NCI-H187 (cell line): ENCODE measurements around the gene MINK1.

Experiments used
- DNase-seq, 2 experiments: peaks; one replicate each; lab custom pipeline; 2025; lab: John Stamatoyannopoulos, UW

Gene MINK1

GRCh38 chr17:4933646-4934045 lies 100.5 kb downstream of the MINK1 start:
- DNase-seq, result no peak

- DNase-seq, result no peak
Observed at GRCh38 chr17:4934173-4934979, 101.2 kb downstream of the MINK1 start.

GRCh38 chr17:4935650-4936049 lies 102.5 kb downstream of the MINK1 start:
- DNase-seq, result no peak

DNA sequence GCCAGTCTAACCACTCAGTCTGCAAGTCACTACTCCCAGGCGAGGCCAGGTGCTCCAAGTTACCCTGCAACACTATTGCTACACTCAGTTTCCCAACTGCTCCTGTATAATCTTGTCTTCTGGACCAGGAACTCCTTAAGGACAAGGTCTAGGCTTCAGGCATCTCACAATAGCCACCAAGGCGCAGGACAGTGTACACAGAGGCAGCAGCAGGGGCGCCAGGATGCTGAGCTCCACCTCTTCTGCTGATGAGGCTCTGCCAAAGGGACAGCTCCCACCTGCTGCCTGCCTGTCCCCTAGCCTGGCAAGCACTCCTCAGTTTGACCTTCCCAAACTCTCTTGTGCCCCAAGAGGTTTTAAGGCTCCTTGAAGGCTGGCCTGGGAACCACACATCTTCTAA lies 103.3 kb downstream of the MINK1 start:
- DNase-seq, result no peak

GRCh38 chr17:4937553-4937952 lies 104.4 kb downstream of the MINK1 start:
- DNase-seq, result no peak

DNA sequence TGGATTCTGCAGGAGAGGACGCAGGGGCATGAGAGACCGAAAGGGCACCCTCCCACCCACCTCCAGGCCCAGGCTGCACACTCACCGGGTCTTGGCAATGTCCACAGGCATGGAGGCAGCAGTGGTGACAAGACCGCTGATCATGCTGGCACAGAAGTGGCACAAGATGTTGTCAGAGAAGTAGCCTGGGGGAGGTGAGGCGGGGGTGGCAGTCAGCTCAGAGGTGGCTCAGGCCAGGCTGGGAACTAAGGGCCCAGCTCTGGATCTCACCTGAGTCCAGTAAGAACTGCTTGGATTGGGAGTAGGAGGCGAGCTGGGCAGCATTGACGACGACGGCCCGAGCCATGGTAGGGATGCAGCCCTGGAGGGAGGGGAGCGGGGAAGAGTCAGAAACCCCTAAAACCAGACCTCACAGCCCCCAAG lies 104.9 kb downstream of the MINK1 start:
- no peak for DNase-seq

DNA sequence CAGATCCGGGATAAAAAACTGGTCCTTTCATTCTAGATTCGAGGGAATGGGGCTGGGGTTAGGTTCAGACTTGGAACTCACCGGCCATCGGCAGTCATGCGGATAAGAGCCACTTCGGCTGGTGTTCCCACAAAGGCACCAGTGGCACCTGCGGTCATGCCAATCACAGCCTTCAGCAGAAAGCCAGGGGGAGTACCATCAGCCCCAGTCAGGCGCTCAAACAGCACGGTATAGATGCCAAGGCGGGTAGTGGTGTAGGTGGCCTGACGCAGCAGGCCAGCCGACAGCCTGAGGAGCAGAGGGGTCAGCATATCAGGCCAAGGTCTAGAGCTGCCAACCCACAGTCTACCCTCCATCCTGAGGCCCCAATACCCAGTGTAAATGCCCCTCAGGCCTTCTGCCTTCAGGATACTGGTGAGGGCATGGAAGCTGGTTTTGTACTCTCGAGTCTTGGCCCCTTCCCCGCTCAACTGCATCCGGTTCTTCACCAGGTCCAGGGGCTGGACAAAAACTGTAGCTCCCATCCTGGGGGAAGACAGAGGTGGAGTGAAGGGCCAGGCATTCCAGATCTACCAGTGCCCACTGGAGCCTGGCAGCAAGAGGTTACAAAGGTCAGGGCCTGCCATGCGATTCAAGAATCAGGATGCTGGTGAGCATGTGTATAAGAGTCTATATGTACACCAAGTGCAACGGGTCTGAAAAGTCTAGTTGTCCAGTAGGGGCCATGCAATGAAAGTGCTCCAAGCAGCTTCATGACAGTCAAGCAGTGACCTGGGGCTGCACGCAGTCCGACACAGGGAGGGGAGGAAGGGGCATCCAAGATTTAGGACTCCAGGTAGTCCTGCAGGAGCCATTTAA lies 105.8 kb downstream of the MINK1 start:
- no peak for DNase-seq

- DNase-seq, result no peak
Observed at GRCh38 chr17:4939546-4939795, 106.3 kb downstream of the MINK1 start.

- peak; percentile 78 to 79 for DNase-seq
Observed at GRCh38 chr17:4939796-4940554, 106.8 kb downstream of the MINK1 start, which contains the start of the genes RNF167 and SLC25A11. TSS of gene RNF167 (plus strand) at chr17:4940268. CDS start at chr17:4940910, 642 bp downstream. TSS of gene SLC25A11 (minus strand) at chr17:4940046. CDS start at chr17:4939910, 136 bp downstream.

DNA sequence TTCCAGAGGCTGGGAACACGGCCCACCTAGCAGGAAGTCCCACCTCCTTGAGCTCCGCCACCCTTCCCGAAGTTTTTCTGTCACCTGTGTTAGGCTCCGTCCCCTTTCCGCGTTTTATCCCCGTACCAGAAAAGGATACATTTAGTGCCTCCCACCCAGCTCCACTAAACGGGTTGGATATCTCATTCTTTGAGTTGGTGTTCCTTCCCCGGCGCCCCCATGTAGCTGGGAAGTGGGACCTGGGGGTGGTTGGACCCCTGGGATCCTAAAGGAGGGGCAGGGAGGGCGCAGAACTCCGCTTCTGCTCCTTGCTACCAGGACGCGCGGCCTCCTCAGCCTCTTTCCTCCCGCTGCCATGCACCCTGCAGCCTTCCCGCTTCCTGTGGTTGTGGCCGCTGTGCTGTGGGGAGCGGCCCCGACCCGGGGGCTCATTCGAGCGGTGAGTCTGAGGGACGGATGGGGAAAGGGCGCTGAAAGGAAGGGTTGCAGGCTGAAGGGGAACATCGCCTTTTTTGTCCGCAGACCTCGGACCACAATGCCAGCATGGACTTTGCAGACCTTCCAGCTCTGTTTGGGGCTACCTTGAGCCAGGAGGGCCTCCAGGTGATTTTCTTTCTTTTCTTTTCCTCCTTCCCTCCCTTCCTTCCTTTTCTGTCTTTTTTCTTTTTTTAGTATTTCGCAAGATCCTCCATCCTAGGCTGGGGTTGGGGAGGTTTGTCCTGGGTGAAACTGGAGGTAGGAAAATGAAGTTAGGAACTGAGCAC lies 107.6 kb downstream of the MINK1 start:
- no peak for DNase-seq

DNA sequence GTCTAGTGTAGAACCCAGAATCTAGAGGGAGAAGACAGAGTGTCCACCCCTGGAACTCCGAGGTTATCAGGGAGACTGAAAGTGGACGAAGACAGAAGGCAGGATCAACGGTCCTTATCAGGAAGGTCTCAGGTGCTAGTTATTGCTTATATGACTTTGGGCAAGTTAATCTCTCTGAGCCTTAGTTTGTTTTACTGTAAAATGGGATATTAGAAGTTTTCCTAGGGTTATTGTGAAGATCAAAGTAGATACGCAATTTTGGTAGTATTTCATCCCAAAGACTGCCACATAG lies 108.1 kb downstream of the MINK1 start:
- DNase-seq, result no peak

GRCh38 chr17:4942760-4943508 lies 109.8 kb downstream of the MINK1 start:
- no peak for DNase-seq

DNA sequence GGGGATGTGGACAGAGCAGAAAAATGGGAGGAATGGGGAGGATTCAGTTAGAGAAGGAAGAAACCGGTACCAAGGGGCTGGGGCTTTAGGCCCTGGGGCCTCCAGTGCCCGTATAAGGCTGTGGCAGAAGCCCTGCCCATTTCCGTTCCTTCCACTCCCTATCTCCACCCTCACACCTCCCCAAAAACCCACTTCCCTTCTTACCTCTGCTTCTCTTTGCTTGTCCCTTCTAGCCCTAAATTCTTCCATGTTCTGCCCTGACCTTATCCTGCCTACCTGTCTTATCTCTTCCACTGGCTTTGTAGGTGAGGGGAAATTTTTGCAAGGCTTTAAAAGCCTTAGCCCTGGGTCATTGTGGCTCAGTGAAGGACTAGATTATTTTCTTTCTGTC lies 111.0 kb downstream of the MINK1 start:
- no peak for DNase-seq

DNA sequence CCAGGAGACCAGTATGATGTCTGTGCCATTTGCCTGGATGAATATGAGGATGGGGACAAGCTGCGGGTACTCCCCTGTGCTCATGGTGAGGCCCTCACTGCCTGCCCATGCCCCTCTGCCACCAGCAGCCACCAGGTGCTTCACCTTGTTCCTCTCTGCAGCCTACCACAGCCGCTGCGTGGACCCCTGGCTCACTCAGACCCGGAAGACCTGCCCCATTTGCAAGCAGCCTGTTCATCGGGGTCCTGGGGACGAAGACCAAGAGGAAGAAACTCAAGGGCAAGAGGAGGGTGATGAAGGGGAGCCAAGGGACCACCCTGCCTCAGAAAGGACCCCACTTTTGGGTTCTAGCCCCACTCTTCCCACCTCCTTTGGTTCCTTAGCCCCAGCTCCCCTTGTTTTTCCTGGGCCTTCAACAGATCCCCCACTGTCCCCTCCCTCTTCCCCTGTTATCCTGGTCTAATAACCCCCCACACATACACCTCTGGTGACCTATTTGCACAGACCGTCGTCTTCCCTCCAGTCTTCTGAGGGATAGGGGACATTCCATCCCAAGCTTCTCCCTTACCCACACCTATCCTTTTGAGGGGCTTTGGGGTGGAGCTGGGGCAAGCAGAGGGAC lies 111.5 kb downstream of the MINK1 start:
- no peak for DNase-seq

- DNase-seq, result no peak
Observed at GRCh38 chr17:4945176-4945943, 112.2 kb downstream of the MINK1 start.

GRCh38 chr17:4945944-4946280 lies 112.8 kb downstream of the MINK1 start:
- DNase-seq, result no peak

DNA sequence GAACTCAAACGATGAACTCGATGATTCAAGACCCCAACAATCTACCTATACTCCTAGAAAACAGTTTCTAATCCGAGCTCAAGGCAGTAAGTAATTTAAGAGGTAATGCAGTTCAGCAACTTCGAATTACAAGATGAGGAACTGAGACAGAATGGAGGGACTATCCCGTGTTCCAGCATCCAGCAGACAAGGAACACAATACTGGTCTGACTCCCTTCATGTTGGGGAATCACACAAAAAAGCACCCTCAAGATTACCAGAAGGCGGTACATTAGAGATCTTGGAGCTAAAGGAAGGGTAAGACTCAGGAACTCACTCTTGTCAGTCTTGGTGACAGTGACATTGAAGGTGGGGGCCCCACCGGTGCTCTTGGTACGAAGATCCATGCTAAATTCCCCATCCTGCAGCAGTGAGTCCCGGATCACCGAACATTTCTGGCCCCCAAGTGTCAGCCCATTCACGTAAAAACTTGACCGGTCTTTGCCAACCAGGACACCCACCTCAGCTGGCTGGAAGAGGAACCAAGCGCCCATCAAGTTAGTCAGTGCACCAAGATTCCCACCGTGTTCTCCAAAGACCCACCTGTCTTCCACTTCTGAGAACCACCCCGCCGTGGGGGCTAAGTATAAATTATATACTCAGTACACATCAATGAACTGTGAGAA lies 113.3 kb downstream of the MINK1 start:
- DNase-seq, result no peak

- no peak for DNase-seq
Observed at GRCh38 chr17:4947010-4947410, 113.9 kb downstream of the MINK1 start.
